Loucy (cell line): ENCODE results near the gene GLP2R.

Experiments used
- H2AFZ ChIP-seq: fragments of 200-600 bp; sonication (generic); 2 replicates; pipeline ENCODE4 v1.6.0; 2016; ENCODE audit warnings: antibody characterized with exemption, mild to moderate bottlenecking, low read length, moderate library complexity
- H3F3A ChIP-seq: fragments of 200-600 bp; 2 replicates; pipeline ENCODE4 v1.6.0; 2016; ENCODE audit warnings: antibody characterized with exemption, low read depth, mild to moderate bottlenecking
- H3K27me3 ChIP-seq: fragments of 200-600 bp; sonication (generic); 2 replicates; pipeline ENCODE4 v1.6.1; 2014; ENCODE audit warnings: low read length, mild to moderate bottlenecking; ENCODE audit not compliant: insufficient read depth, poor library complexity, severe bottlenecking
- H3K36me3 ChIP-seq: fragments of 200-600 bp; sonication (generic); 2 replicates; pipeline ENCODE4 v1.6.1; 2016; ENCODE audit warnings: low read length; ENCODE audit not compliant: insufficient read depth
- H3K4me1 ChIP-seq: fragments of 200-600 bp; sonication (generic); 2 replicates; pipeline ENCODE4 v1.5.1; 2014; ENCODE audit warnings: low read length, mild to moderate bottlenecking; ENCODE audit not compliant: insufficient read depth, poor library complexity, severe bottlenecking
- H3K4me2 ChIP-seq: fragments of 200-600 bp; sonication (generic); 2 replicates; pipeline ENCODE4 v1.6.0; 2014; ENCODE audit warnings: antibody characterized with exemption, low read length, low read depth, mild to moderate bottlenecking; ENCODE audit not compliant: poor library complexity, severe bottlenecking
- H3K4me3 ChIP-seq: fragments of 200-600 bp; sonication (generic); 2 replicates; pipeline ENCODE4 v1.5.1; 2014; ENCODE audit warnings: low read length, mild to moderate bottlenecking, mixed read lengths; ENCODE audit not compliant: poor library complexity, severe bottlenecking
- H3K79me2 ChIP-seq: fragments of 200-600 bp; sonication (generic); 2 replicates; pipeline ENCODE4 v1.6.1; 2014; ENCODE audit warnings: low read length; ENCODE audit not compliant: insufficient read depth
- H3K9ac ChIP-seq: fragments of 200-600 bp; sonication (generic); 2 replicates; pipeline ENCODE4 v1.6.0; 2014; ENCODE audit warnings: mild to moderate bottlenecking, low read depth, low read length, moderate library complexity; ENCODE audit not compliant: poor library complexity, severe bottlenecking
- H3K9me2 ChIP-seq: fragments of 200-600 bp; sonication (generic); replicated peaks from 2 replicates; pipeline ENCODE4 v1.6.1; 2016; ENCODE audit warnings: low read depth, low read length, mixed read lengths
- H3K9me3 ChIP-seq: fragments of 200-600 bp; sonication (generic); 2 replicates; pipeline ENCODE4 v1.6.1; 2014; ENCODE audit warnings: mild to moderate bottlenecking, antibody characterized with exemption, low read length, low read depth; ENCODE audit not compliant: insufficient read depth
- H4K20me1 ChIP-seq: fragments of 200-600 bp; sonication (generic); 2 replicates; pipeline ENCODE4 v1.6.0; 2014; ENCODE audit warnings: antibody characterized with exemption, low read length, mild to moderate bottlenecking; ENCODE audit not compliant: insufficient read depth, poor library complexity, severe bottlenecking
- CTCF ChIP-seq: fragments of 200-600 bp; sonication (generic); conservative IDR thresholded peaks from 2 replicates; pipeline ENCODE4 v1.5.1; 2014; ENCODE audit warnings: mild to moderate bottlenecking, antibody characterized with exemption, low read length
- EZH2phosphoT487 ChIP-seq: fragments of 200-600 bp; IDR thresholded peaks from 2 replicates; pipeline ENCODE4 v1.6.1; 2018; ENCODE audit warnings: antibody characterized with exemption, mild to moderate bottlenecking, moderate library complexity, borderline replicate concordance

The GLP2R gene

GRCh38 chr17:9907883-9908648 is 82.3 kb downstream of the GLP2R start:
- H3K9me3 ChIP-seq = no peaks in the 10 kb centered on the region
- H4K20me1 ChIP-seq = no peaks in the 10 kb centered on the region
- no peaks in the 10 kb centered on the region for H3K79me2 ChIP-seq
- H3K4me3 ChIP-seq = no peak overlapping the region
- H2AFZ ChIP-seq = no peak overlapping the region
- no peak overlapping the region for H3K9ac ChIP-seq
- no peaks in the 10 kb centered on the region for H3F3A ChIP-seq
- peaks cover 2% of the 10 kb centered on the region; the same call in 1 of the 2 replicates for H3K36me3 ChIP-seq
- no peaks in the 10 kb centered on the region for H3K27me3 ChIP-seq
- TF ChIP-seq EZH2phosphoT487 = no peak
- no peak for TF ChIP-seq CTCF
- no peak overlapping the region for H3K4me2 ChIP-seq
- H3K4me1 ChIP-seq = no peaks in the 10 kb centered on the region
- no peaks in the 10 kb centered on the region for H3K9me2 ChIP-seq

- Histone ChIP-seq H3F3A (no peaks in the 10 kb centered on the region), H2AFZ (no peak overlapping the region), H3K4me1 (no peaks in the 10 kb centered on the region), H3K9ac (no peak overlapping the region), H3K27me3 (no peaks in the 10 kb centered on the region), H3K79me2 (no peaks in the 10 kb centered on the region), H3K4me3 (no peak overlapping the region), H3K4me2 (no peak overlapping the region), H3K36me3 (peaks cover 5% of the 10 kb centered on the region; the same call in 1 of the 2 replicates), H3K9me3 (no peaks in the 10 kb centered on the region), H4K20me1 (no peaks in the 10 kb centered on the region), H3K9me2 (no peaks in the 10 kb centered on the region)
- no peak for TF ChIP-seq CTCF
- no peak for TF ChIP-seq EZH2phosphoT487
Observed at GRCh38 chr17:9908649-9909042, 82.9 kb downstream of the GLP2R start.

GRCh38 chr17:9911089-9911488 is 85.4 kb downstream of the GLP2R start:
- H3K79me2 ChIP-seq = no peaks in the 10 kb centered on the region
- no peaks in the 10 kb centered on the region for H3K9me2 ChIP-seq
- H3F3A ChIP-seq = no peaks in the 10 kb centered on the region
- no peak overlapping the region for H2AFZ ChIP-seq
- no peaks in the 10 kb centered on the region for H3K4me1 ChIP-seq
- TF ChIP-seq CTCF (no peak), EZH2phosphoT487 (no peak)
- no peaks in the 10 kb centered on the region for H3K9me3 ChIP-seq
- H3K9ac ChIP-seq = no peak overlapping the region
- no peaks in the 10 kb centered on the region for H3K27me3 ChIP-seq
- H4K20me1 ChIP-seq = no peaks in the 10 kb centered on the region
- no peak overlapping the region for H3K4me3 ChIP-seq
- H3K4me2 ChIP-seq = no peak overlapping the region
- H3K36me3 ChIP-seq = peaks cover 14% of the 10 kb centered on the region; the same call in 1 of the 2 replicates
